ENCODE results near the gene PHLDA2.

Gene PHLDA2

GRCh38 chr11:2896047-2896446 lies 33.2 kb downstream of the PHLDA2 start:
- no peak for DNase-seq

GRCh38 chr11:2893935-2894334 lies 35.3 kb downstream of the PHLDA2 start:
- DNase-seq, result no peak

GRCh38 chr11:2892967-2893528 lies 36.2 kb downstream of the PHLDA2 start:
- peak; percentile 42 for DNase-seq

GRCh38 chr11:2892215-2892966 lies 36.8 kb downstream of the PHLDA2 start:
- DNase-seq, result peak; percentile 52

- no peak for DNase-seq
Observed at GRCh38 chr11:2891326-2892214, 37.6 kb downstream of the PHLDA2 start.

- DNase-seq, result no peak
Observed at GRCh38 chr11:2890466-2891294, 38.5 kb downstream of the PHLDA2 start.

GRCh38 chr11:2889362-2890273 lies 39.6 kb downstream of the PHLDA2 start:
- no peak for DNase-seq

- DNase-seq, result peak; percentile 76
Observed at GRCh38 chr11:2888266-2888968, 40.8 kb downstream of the PHLDA2 start.

GRCh38 chr11:2887515-2888195 lies 41.6 kb downstream of the PHLDA2 start:
- DNase-seq, result no peak

GRCh38 chr11:2886936-2887335 lies 42.3 kb downstream of the PHLDA2 start:
- DNase-seq, result no peak

- no peak for DNase-seq
Observed at GRCh38 chr11:2886191-2886894, 42.9 kb downstream of the PHLDA2 start.

- peak; percentile 84 for DNase-seq
Observed at GRCh38 chr11:2885678-2886081, 43.5 kb downstream of the PHLDA2 start, which contains the start of gene CDKN1C. CDKN1C (minus strand) TSS chr11:2885775; CDS start chr11:2885456, 319 bp downstream.

GRCh38 chr11:2885017-2885677 lies 44.1 kb downstream of the PHLDA2 start:
- DNase-seq, result no peak

- no peak for DNase-seq
Observed at GRCh38 chr11:2883979-2884815, 45.0 kb downstream of the PHLDA2 start.

- no peak for DNase-seq
Observed at GRCh38 chr11:2883640-2883978, 45.6 kb downstream of the PHLDA2 start.

GRCh38 chr11:2882396-2883110 lies 46.7 kb downstream of the PHLDA2 start:
- DNase-seq, result no peak

GRCh38 chr11:2881981-2882375 lies 47.2 kb downstream of the PHLDA2 start:
- no peak for DNase-seq
